GM12878 (cell line): ENCODE data around the gene KCTD17. TPM values are rescaled to one million over a fixed set of nuclear protein-coding genes. Genes with fewer than 3 reads are reported as not detected.

Experiments
- ATAC-seq: fragments of 200-7000 bp; cut with Tn5 transposase; 3 replicates; pipeline ENCODE4 v1.9.1; 2020; ENCODE audit warnings: mild to moderate bottlenecking, moderate library complexity
- BruUV-seq: library from RNA; stranded (reverse); fragments of 400-500 nt; replicated peaks from 2 replicates; lab custom pipeline; 2021; lab: Mats Ljungman, UMichigan
- CTCF ChIA-PET: fragments of 300-600 bp; sonication (Branson Sonifier 250); formaldehyde crosslinking; extraction: SDS; loops from one replicate; lab custom pipeline; 2021; ENCODE audit warnings: inconsistent platforms; lab: Yijun Ruan, JAX
- POLR2A ChIA-PET: fragments of 350-600 bp; formaldehyde crosslinking; extraction: SDS; loops from one replicate; lab custom pipeline; 2021; ENCODE audit warnings: inconsistent platforms; lab: Charles Lee
- RAD21 ChIA-PET: fragments of 300-600 bp; sonication (Branson Sonifier 250); formaldehyde crosslinking; loops from one replicate; lab custom pipeline; 2023; ENCODE audit warnings: antibody characterized with exemption; ENCODE audit not compliant: unreplicated experiment; lab: Charles Lee
- SMC1A ChIA-PET: fragments of 300-600 bp; sonication (Branson Sonifier 250); formaldehyde crosslinking; loops from one replicate; lab custom pipeline; 2023; ENCODE audit not compliant: unreplicated experiment, uncharacterized antibody; lab: Charles Lee
- DNase-seq: peaks from one replicate; pipeline ENCODE4 v3.0.0-alpha.2; 2011; ENCODE audit warnings: low read depth, low spot score
- FAIRE-seq: peaks from 3 replicates; lab custom pipeline; 2011; peaks lifted over from hg19 to GRCh38; lab: Jason Lieb, UNC
- H2AFZ ChIP-seq: 2 replicates; pipeline ENCODE4 v1.6.0; 2011; ENCODE audit warnings: low read depth, low read length, control low read depth; ENCODE audit not compliant: control insufficient read depth
- H3K27ac ChIP-seq: 2 replicates; pipeline ENCODE4 v1.5.1; 2011; ENCODE audit warnings: control low read depth; ENCODE audit not compliant: control insufficient read depth, insufficient read depth
- H3K27me3 ChIP-seq, 2 experiments: replicated peaks in 1 of 2; 2 replicates each; pipeline versions ENCODE4 v1.6.0 to v1.6.1; 2011; ENCODE audit warnings: low read length in 1 of 2; ENCODE audit not compliant: control insufficient read depth in 2 of 2, insufficient read depth in 2 of 2
- H3K36me3 ChIP-seq, 2 experiments: 2 replicates each; pipeline ENCODE4 v1.5.1; 2011; ENCODE audit warnings: low read length in 1 of 2; ENCODE audit not compliant: control insufficient read depth in 2 of 2, insufficient read depth in 2 of 2
- H3K4me1 ChIP-seq: 2 replicates; pipeline ENCODE4 v1.6.1; 2011; ENCODE audit warnings: mild to moderate bottlenecking, low read length, moderate library complexity, mixed read lengths; ENCODE audit not compliant: control insufficient read depth, insufficient read depth
- H3K4me2 ChIP-seq: 2 replicates; pipeline ENCODE4 v1.6.0; 2011; ENCODE audit warnings: control low read depth; ENCODE audit not compliant: control insufficient read depth, insufficient read depth
- H3K4me3 ChIP-seq: fragments of 200-600 bp; sonication (generic); 2 replicates; pipeline ENCODE4 v1.5.1; 2016
- H3K79me2 ChIP-seq: 2 replicates; pipeline ENCODE4 v1.6.0; 2011; ENCODE audit warnings: low read length; ENCODE audit not compliant: control insufficient read depth, insufficient read depth
- H3K9ac ChIP-seq: 2 replicates; pipeline ENCODE4 v1.8.0; 2011; ENCODE audit warnings: low read length, control low read depth, mixed read lengths; ENCODE audit not compliant: control insufficient read depth, insufficient read depth
- H3K9me3 ChIP-seq: replicated peaks from 3 replicates; pipeline ENCODE4 v1.5.1; 2011; ENCODE audit warnings: mild to moderate bottlenecking, low read length; ENCODE audit not compliant: control insufficient read depth, insufficient read depth
- H4K20me1 ChIP-seq: 2 replicates; pipeline ENCODE4 v1.6.0; 2011; ENCODE audit not compliant: control insufficient read depth, insufficient read depth
- CBX5 ChIP-seq: sonication (generic); IDR thresholded peaks from 2 replicates; pipeline ENCODE4 v1.6.1; 2016; ENCODE audit warnings: low read depth, moderate library complexity, mild to moderate bottlenecking, inconsistent platforms
- DPF2 ChIP-seq: fragments of 450-650 bp; IDR thresholded peaks from 2 replicates; pipeline ENCODE4 v1.6.1; 2017; ENCODE audit warnings: mild to moderate bottlenecking
- FOS ChIP-seq: IDR thresholded peaks from 3 replicates; pipeline ENCODE4 v1.6.1; 2011; ENCODE audit warnings: borderline replicate concordance; ENCODE audit not compliant: insufficient read length; ENCODE audit errors: extremely low read depth
- FOXK2 ChIP-seq: fragments of 450-650 bp; IDR thresholded peaks from 2 replicates; pipeline ENCODE4 v1.6.1; 2017; ENCODE audit warnings: mild to moderate bottlenecking, moderate library complexity
- HDAC6 ChIP-seq: fragments of 200-600 bp; sonication (generic); IDR thresholded peaks from one replicate; pipeline ENCODE4 v1.8.0; 2017; ENCODE audit warnings: antibody characterized with exemption; ENCODE audit not compliant: unreplicated experiment
- KDM1A ChIP-seq: fragments of 200-600 bp; sonication (generic); IDR thresholded peaks from 2 replicates; pipeline ENCODE4 v1.6.1; 2016; ENCODE audit warnings: borderline replicate concordance
- KLF5 ChIP-seq: fragments of 450-650 bp; IDR thresholded peaks from 2 replicates; pipeline ENCODE4 v1.6.1; 2014; ENCODE audit warnings: mild to moderate bottlenecking; ENCODE audit not compliant: partially characterized antibody
- NR2F1 ChIP-seq: fragments of 450-650 bp; conservative IDR thresholded peaks from 2 replicates; pipeline ENCODE4 v1.6.1; 2017; ENCODE audit warnings: mild to moderate bottlenecking
- PAX8 ChIP-seq: fragments of 450-650 bp; IDR thresholded peaks from 2 replicates; pipeline ENCODE4 v1.6.1; 2017; ENCODE audit warnings: mild to moderate bottlenecking, moderate library complexity
- REST ChIP-seq: IDR thresholded peaks from 2 replicates; pipeline ENCODE4 v1.6.1; 2012; ENCODE audit warnings: mild to moderate bottlenecking, low read depth, low read length
- SMAD1 ChIP-seq: fragments of 450-650 bp; IDR thresholded peaks from 2 replicates; pipeline ENCODE4 v1.6.1; 2018; ENCODE audit warnings: mild to moderate bottlenecking, low read depth; ENCODE audit not compliant: partially characterized antibody
- SUZ12 ChIP-seq: fragments of 200-600 bp; sonication (generic); IDR thresholded peaks from one replicate; pipeline ENCODE4 v1.6.1; 2018; ENCODE audit warnings: antibody characterized with exemption, mild to moderate bottlenecking; ENCODE audit not compliant: unreplicated experiment
- YBX1 ChIP-seq: fragments of 450-650 bp; IDR thresholded peaks from 2 replicates; pipeline ENCODE4 v1.6.1; 2016; ENCODE audit warnings: antibody characterized with exemption
- ZNF24 ChIP-seq: fragments of 450-650 bp; IDR thresholded peaks from 2 replicates; pipeline ENCODE4 v1.6.1; 2017; ENCODE audit warnings: antibody characterized with exemption, mild to moderate bottlenecking
- ZNF274 ChIP-seq: IDR thresholded peaks from one replicate; pipeline ENCODE4 v1.8.0; 2011; ENCODE audit not compliant: insufficient read length, insufficient read depth
- WGBS: methylation state at CpG from one replicate; pipeline ENCODE4 v1.1.6; 2016; ENCODE audit warnings: low lambda C conversion rate; ENCODE audit not compliant: insufficient replicate concordance, insufficient coverage; ENCODE audit errors: missing lambda C conversion rate; 5-methylcytosine and 5-hydroxymethylcytosine counted together
- in situ Hi-C: fragments of 300-500 bp; cut with MboI; formaldehyde crosslinking; loops from 9 replicates; pipeline ENCODE4 v1.14.3; 2018; ENCODE audit warnings: mixed read lengths
- intact Hi-C: fragments of 100-400 bp; cut with micrococcal nuclease; formaldehyde crosslinking; loops from one replicate; pipeline ENCODE4 v1.14.2; 2022; ENCODE audit not compliant: unreplicated experiment
- polyA plus RNA-seq, 11 experiments: library from polyadenylated mRNA; depleted of rRNA in 4 of 11; unstranded in 6 of 11; stranded (reverse) in 5 of 11; fragments of >200 nt; fragmentation: Nextera tagmentation in 4 of 11; fragmentation: Illumina TruSeq in 1 of 11; extraction: Ambion mirVana in 4 of 11; extraction: Trizol in 1 of 11; gene quantifications; 1 replicate in 1 of 11; 2 replicates in 10 of 11; pipeline versions ENCODE4 v1.2.1 to v1.2.3, GENCODE V29; 2011 to 2016; ENCODE audit warnings: inconsistent platforms in 2 of 11, missing spikeins in 2 of 11, low read depth in 1 of 11
- total RNA-seq, 4 experiments: library from RNA; depleted of rRNA in 3 of 4; stranded (reverse); fragments of >200 nt in 3 of 4; fragmentation: Illumina TruSeq in 1 of 4; extraction: Trizol in 1 of 4; gene quantifications; 2 replicates each; pipeline versions ENCODE4 v1.2.1 to v1.2.3, GENCODE V29; 2013 to 2021
- TF ChIP-seq, protein P1 (sequence below): IDR thresholded peaks from 2 replicates; pipeline ENCODE4 v1.6.1; 2011; ENCODE audit warnings: low read depth, low read length, improper control_type of control experiment, borderline replicate concordance
- TF ChIP-seq, protein P2 (sequence below): fragments of 450-650 bp; IDR thresholded peaks from 2 replicates; pipeline ENCODE4 v1.6.1; 2016; ENCODE audit warnings: mild to moderate bottlenecking, moderate library complexity, borderline replicate concordance

KCTD17 gene
- total and polyA plus RNA-seq, 10 of the 15 experiments (the other 5 are each of a cell fraction or from before 2014, with no cell fraction given): 0.16 to 18.4 (median 10.1) TPM; not detected in 1

- FAIRE-seq (no peak), DNase-seq (no peak), ATAC-seq (no peak)
- no peak overlapping the region for H3K4me3 ChIP-seq
- ChIA-PET POLR2A (no interaction called here), SMC1A (no interaction called here), RAD21 (no interaction called here), CTCF (interaction anchor here (0.9 kb wide), 1 partner anchor 402 kb away, joined by 3 read pairs; no protein-coding TSS in a partner anchor)
- H4K20me1 ChIP-seq: no peaks in the 10 kb centered on the region
- H3K9ac ChIP-seq: no peak overlapping the region
- H3K9me3 ChIP-seq: no peaks in the 10 kb centered on the region
- H3K4me2 ChIP-seq: no peak overlapping the region
- H3K27ac ChIP-seq: no peak overlapping the region
- no peaks in the 10 kb centered on the region for H3K79me2 ChIP-seq
- BruUV-seq: no TSS peak
- no peaks in the 10 kb centered on the region for H3K4me1 ChIP-seq
- 40% methylated on average over 8 of the region's 8 CpGs for WGBS
- no peak for TF ChIP-seq NR2F1
- no peak for TF ChIP-seq CBX5
- no peak for TF ChIP-seq PAX8
- TF ChIP-seq SMAD1: no peak
- TF ChIP-seq, protein P1, sequence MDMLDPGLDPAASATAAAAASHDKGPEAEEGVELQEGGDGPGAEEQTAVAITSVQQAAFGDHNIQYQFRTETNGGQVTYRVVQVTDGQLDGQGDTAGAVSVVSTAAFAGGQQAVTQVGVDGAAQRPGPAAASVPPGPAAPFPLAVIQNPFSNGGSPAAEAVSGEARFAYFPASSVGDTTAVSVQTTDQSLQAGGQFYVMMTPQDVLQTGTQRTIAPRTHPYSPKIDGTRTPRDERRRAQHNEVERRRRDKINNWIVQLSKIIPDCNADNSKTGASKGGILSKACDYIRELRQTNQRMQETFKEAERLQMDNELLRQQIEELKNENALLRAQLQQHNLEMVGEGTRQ: no peak
- TF ChIP-seq ZNF24: no peak
- no peak for TF ChIP-seq REST
- TF ChIP-seq KDM1A: no peak
- TF ChIP-seq DPF2: no peak
- no peak for TF ChIP-seq HDAC6
- TF ChIP-seq KLF5: no peak
- TF ChIP-seq ZNF274: no peak
- no peak for TF ChIP-seq YBX1
- no peak for TF ChIP-seq FOXK2
- TF ChIP-seq FOS: no peak
- TF ChIP-seq, protein P2, sequence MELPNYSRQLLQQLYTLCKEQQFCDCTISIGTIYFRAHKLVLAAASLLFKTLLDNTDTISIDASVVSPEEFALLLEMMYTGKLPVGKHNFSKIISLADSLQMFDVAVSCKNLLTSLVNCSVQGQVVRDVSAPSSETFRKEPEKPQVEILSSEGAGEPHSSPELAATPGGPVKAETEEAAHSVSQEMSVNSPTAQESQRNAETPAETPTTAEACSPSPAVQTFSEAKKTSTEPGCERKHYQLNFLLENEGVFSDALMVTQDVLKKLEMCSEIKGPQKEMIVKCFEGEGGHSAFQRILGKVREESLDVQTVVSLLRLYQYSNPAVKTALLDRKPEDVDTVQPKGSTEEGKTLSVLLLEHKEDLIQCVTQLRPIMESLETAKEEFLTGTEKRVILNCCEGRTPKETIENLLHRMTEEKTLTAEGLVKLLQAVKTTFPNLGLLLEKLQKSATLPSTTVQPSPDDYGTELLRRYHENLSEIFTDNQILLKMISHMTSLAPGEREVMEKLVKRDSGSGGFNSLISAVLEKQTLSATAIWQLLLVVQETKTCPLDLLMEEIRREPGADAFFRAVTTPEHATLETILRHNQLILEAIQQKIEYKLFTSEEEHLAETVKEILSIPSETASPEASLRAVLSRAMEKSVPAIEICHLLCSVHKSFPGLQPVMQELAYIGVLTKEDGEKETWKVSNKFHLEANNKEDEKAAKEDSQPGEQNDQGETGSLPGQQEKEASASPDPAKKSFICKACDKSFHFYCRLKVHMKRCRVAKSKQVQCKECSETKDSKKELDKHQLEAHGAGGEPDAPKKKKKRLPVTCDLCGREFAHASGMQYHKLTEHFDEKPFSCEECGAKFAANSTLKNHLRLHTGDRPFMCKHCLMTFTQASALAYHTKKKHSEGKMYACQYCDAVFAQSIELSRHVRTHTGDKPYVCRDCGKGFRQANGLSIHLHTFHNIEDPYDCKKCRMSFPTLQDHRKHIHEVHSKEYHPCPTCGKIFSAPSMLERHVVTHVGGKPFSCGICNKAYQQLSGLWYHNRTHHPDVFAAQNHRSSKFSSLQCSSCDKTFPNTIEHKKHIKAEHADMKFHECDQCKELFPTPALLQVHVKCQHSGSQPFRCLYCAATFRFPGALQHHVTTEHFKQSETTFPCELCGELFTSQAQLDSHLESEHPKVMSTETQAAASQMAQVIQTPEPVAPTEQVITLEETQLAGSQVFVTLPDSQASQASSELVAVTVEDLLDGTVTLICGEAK: no peak
- TF ChIP-seq SUZ12: no peak
- H3K27me3 ChIP-seq: peaks cover 3 to 6% of the 10 kb centered on the region in 2 experiments; a peak in 3 of 4 replicates
- no peak overlapping the region for H2AFZ ChIP-seq
- in situ Hi-C loops (no loop called here), intact Hi-C loops (no loop called here)
- H3K36me3 ChIP-seq: no peaks in the 10 kb centered on the region
Measured at GRCh38 chr22:37070334-37070733, 18.8 kb downstream of the KCTD17 start.
